K562 (cell line): ENCODE measurements around the gene PPP1R2C. TPM values are rescaled to one million over a fixed set of nuclear protein-coding genes. Genes with fewer than 3 reads are reported as not detected.

Experiments
- ATAC-seq: fragments of 200-7000 bp; cut with Tn5 transposase; 3 replicates; pipeline ENCODE4 v1.9.1; 2020; ENCODE audit warnings: moderate library complexity
- BruUV-seq: library from RNA; stranded (reverse); fragments of 400-500 nt; replicated peaks from 2 replicates; lab custom pipeline; 2021; lab: Mats Ljungman, UMichigan
- CTCF ChIA-PET: fragments of 300-600 bp; formaldehyde crosslinking; extraction: SDS; loops from one replicate; lab custom pipeline; 2021; ENCODE audit warnings: low intra/inter-chr PET ratio; lab: Yijun Ruan, JAX
- POLR2A ChIA-PET: fragments of 300-600, 350-650 bp; sonication (Branson Sonifier 250); formaldehyde crosslinking; extraction: SDS; loops from one replicate; lab custom pipeline; 2021; ENCODE audit warnings: antibody characterized with exemption, inconsistent platforms; lab: Yijun Ruan, JAX
- DNase-seq, 4 experiments: peaks; one replicate each; pipeline versions ENCODE4 v3.0.0 to v3.0.0-alpha.2; 2011 to 2018; ENCODE audit warnings: low spot score in 3 of 4, mixed read lengths in 3 of 4; ENCODE audit errors: extremely low read depth in 1 of 4
- FAIRE-seq: peaks from 2 replicates; lab custom pipeline; 2011; peaks lifted over from hg19 to GRCh38; lab: Jason Lieb, UNC
- H2AFZ ChIP-seq: 2 replicates; pipeline ENCODE4 v1.6.0; 2011; ENCODE audit warnings: low read depth, low read length, control low read depth, inconsistent platforms
- H3K27ac ChIP-seq: fragments of 200-600 bp; 3 replicates; pipeline ENCODE4 v1.8.0; 2011; ENCODE audit warnings: low read depth, mild to moderate bottlenecking, control low read depth, inconsistent platforms, low read length, moderate library complexity, mixed read lengths; ENCODE audit errors: extremely low read depth
- H3K27me3 ChIP-seq, 2 experiments: fragments of 300-600 bp in 1 of 2; 2 replicates in 1 of 2; 3 replicates in 1 of 2; pipeline versions ENCODE4 v1.6.0 to v1.8.0; 2011; ENCODE audit warnings: inconsistent platforms in 2 of 2, low read length in 2 of 2, mild to moderate bottlenecking in 1 of 2, mixed read lengths in 1 of 2, moderate library complexity in 1 of 2; ENCODE audit not compliant: control insufficient read depth in 2 of 2, insufficient read depth in 2 of 2
- H3K36me3 ChIP-seq: fragments of 300-600 bp; 3 replicates; pipeline ENCODE4 v1.8.0; 2011; ENCODE audit warnings: mild to moderate bottlenecking, low read length, inconsistent platforms; ENCODE audit not compliant: control insufficient read depth, insufficient read depth
- H3K4me1 ChIP-seq, 2 experiments: fragments of 200-600 bp in 1 of 2; replicated peaks in 1 of 2; 2 replicates in 1 of 2; 3 replicates in 1 of 2; pipeline versions ENCODE4 v1.5.1 to v1.8.0; 2011; ENCODE audit warnings: inconsistent platforms in 2 of 2, low read length in 2 of 2, mild to moderate bottlenecking in 1 of 2, mixed read lengths in 1 of 2, moderate library complexity in 1 of 2; ENCODE audit not compliant: control insufficient read depth in 2 of 2, insufficient read depth in 2 of 2
- H3K4me2 ChIP-seq: 2 replicates; pipeline ENCODE4 v1.6.1; 2011; ENCODE audit warnings: low read length, control low read depth, inconsistent platforms, mixed read lengths; ENCODE audit not compliant: insufficient read depth
- H3K4me3 ChIP-seq: fragments of 200-600 bp; sonication (generic), shearing (Covaris generic); 2 replicates; pipeline ENCODE4 v1.5.1; 2016; ENCODE audit warnings: control low read depth, inconsistent platforms
- H3K79me2 ChIP-seq: fragments of 200-600 bp; 3 replicates; pipeline ENCODE4 v1.8.0; 2011; ENCODE audit warnings: low read length, inconsistent platforms; ENCODE audit not compliant: control insufficient read depth, insufficient read depth
- H3K9ac ChIP-seq, 2 experiments: 2 replicates each; pipeline versions ENCODE4 v1.6.0 to v1.6.1; 2011; ENCODE audit warnings: low read depth in 2 of 2, low read length in 2 of 2, control low read depth in 1 of 2, inconsistent platforms in 1 of 2, mild to moderate bottlenecking in 1 of 2, mixed read lengths in 1 of 2; ENCODE audit not compliant: insufficient read depth in 1 of 2
- H3K9me1 ChIP-seq: one replicate; pipeline ENCODE4 v1.6.0; 2011; ENCODE audit warnings: inconsistent platforms, mild to moderate bottlenecking, low read length, moderate library complexity; ENCODE audit not compliant: control insufficient read depth, insufficient read depth
- H3K9me3 ChIP-seq: replicated peaks from 2 replicates; pipeline ENCODE4 v1.5.1; 2011; ENCODE audit warnings: low read depth, low read length, inconsistent platforms; ENCODE audit not compliant: control insufficient read depth, insufficient read depth
- H4K20me1 ChIP-seq: replicated peaks from 2 replicates; pipeline ENCODE4 v1.6.1; 2011; ENCODE audit warnings: low read length, inconsistent platforms, mixed read lengths; ENCODE audit not compliant: control insufficient read depth, insufficient read depth
- AFF4 ChIP-seq: sonication (generic); formaldehyde crosslinking; IDR thresholded peaks from 2 replicates; pipeline ENCODE4 v1.8.0; 2023; ENCODE audit warnings: mild to moderate bottlenecking, missing genetic modification reagents
- BACH1 ChIP-seq: fragments of 200-800 bp; sonication (Bioruptor generic); IDR thresholded peaks from 2 replicates; pipeline ENCODE4 v1.6.1; 2016; ENCODE audit warnings: missing genetic modification characterization, missing compliant biosample characterization
- BHLHE40 ChIP-seq: IDR thresholded peaks from 2 replicates; pipeline ENCODE4 v1.6.1; 2011; ENCODE audit warnings: low read length, improper control_type of control experiment
- CHD4 ChIP-seq: fragments of 200-600 bp; sonication (generic); IDR thresholded peaks from 3 replicates; pipeline ENCODE4 v1.6.1; 2012; ENCODE audit warnings: low read depth, mild to moderate bottlenecking, mixed read lengths, low read length, inconsistent platforms; ENCODE audit not compliant: insufficient read depth, insufficient replicate concordance, poor library complexity, severe bottlenecking
- CTBP1 ChIP-seq: fragments of 450-650 bp; IDR thresholded peaks from 2 replicates; pipeline ENCODE4 v1.6.1; 2016; ENCODE audit warnings: borderline replicate concordance
- DIDO1 ChIP-seq: fragments of 450-650 bp; IDR thresholded peaks from 2 replicates; pipeline ENCODE4 v1.6.1; 2016; ENCODE audit warnings: low read depth, missing biosample characterization, missing genetic modification characterization
- GTF2E2 ChIP-seq: fragments of 200-800 bp; sonication (Bioruptor generic); IDR thresholded peaks from 2 replicates; pipeline ENCODE4 v1.6.1; 2016; ENCODE audit warnings: missing genetic modification characterization, missing compliant biosample characterization
- JUN ChIP-seq, 2 experiments: sonication (generic) in 1 of 2; formaldehyde crosslinking in 1 of 2; IDR thresholded peaks; 2 replicates each; pipeline versions ENCODE4 v1.6.1 to v1.8.0; 2012 to 2022; ENCODE audit warnings: borderline replicate concordance in 2 of 2, mild to moderate bottlenecking in 2 of 2, improper control_type of control experiment in 1 of 2, low read depth in 1 of 2, low read length in 1 of 2, missing genetic modification reagents in 1 of 2
- SMAD4 ChIP-seq: fragments of 250-450 bp; sonication (Bioruptor Pico); conservative IDR thresholded peaks from 2 replicates; pipeline ENCODE4 v1.8.0; 2021; ENCODE audit warnings: inconsistent platforms, mild to moderate bottlenecking, moderate library complexity
- SRSF3 ChIP-seq: fragments of 200-400 bp; formaldehyde crosslinking; IDR thresholded peaks from 2 replicates; pipeline ENCODE4 v1.6.1; 2016; ENCODE audit warnings: mild to moderate bottlenecking, low read length, moderate library complexity; ENCODE audit not compliant: insufficient read depth
- TBL1XR1 ChIP-seq, 2 experiments: IDR thresholded peaks; 2 replicates each; pipeline ENCODE4 v1.6.1; 2012; ENCODE audit warnings: improper control_type of control experiment in 2 of 2, low read length in 2 of 2, mild to moderate bottlenecking in 1 of 2
- WGBS: fragments of 100-300 bp; shearing (Covaris generic); methylation state at CpG from one replicate; pipeline ENCODE4 v1.1.6; 2016; ENCODE audit warnings: low coverage, mixed read lengths; ENCODE audit not compliant: insufficient coverage; ENCODE audit errors: missing lambda C conversion rate; 5-methylcytosine and 5-hydroxymethylcytosine counted together
- in situ Hi-C: fragments of 300-500 bp; cut with MboI; formaldehyde crosslinking; loops from 4 replicates; pipeline ENCODE4 v1.15.0; 2018; ENCODE audit warnings: inconsistent platforms, mixed read lengths
- intact Hi-C: fragments of 100-400 bp; cut with micrococcal nuclease; formaldehyde crosslinking; loops from 2 replicates; pipeline ENCODE4 v1.14.2; 2022
- polyA plus RNA-seq, 8 experiments: library from polyadenylated mRNA; depleted of rRNA in 4 of 8; stranded (reverse) in 5 of 8; unstranded in 3 of 8; fragments of >200 nt; fragmentation: Nextera tagmentation in 2 of 8; fragmentation: Illumina TruSeq in 1 of 8; extraction: Ambion mirVana in 2 of 8; extraction: Trizol in 1 of 8; gene quantifications; 2 replicates each; pipeline versions ENCODE4 v1.2.1 to v1.2.3, GENCODE V29; 2011 to 2014; ENCODE audit warnings: inconsistent platforms in 1 of 8, missing spikeins in 1 of 8
- total RNA-seq, 7 experiments: library from RNA; depleted of rRNA in 6 of 7; stranded (reverse); fragments of >200 nt in 6 of 7; fragmentation: Illumina TruSeq in 2 of 7; extraction: Trizol in 2 of 7; gene quantifications; 2 replicates each; pipeline versions ENCODE4 v1.2.1 to v1.2.3, GENCODE V29; 2011 to 2021; ENCODE audit warnings: low replicate concordance in 1 of 7

The PPP1R2C gene
- total and polyA plus RNA-seq, 9 of the 15 experiments (the other 6 are each of a cell fraction or from before 2014, with no cell fraction given) = not detected

DNA sequence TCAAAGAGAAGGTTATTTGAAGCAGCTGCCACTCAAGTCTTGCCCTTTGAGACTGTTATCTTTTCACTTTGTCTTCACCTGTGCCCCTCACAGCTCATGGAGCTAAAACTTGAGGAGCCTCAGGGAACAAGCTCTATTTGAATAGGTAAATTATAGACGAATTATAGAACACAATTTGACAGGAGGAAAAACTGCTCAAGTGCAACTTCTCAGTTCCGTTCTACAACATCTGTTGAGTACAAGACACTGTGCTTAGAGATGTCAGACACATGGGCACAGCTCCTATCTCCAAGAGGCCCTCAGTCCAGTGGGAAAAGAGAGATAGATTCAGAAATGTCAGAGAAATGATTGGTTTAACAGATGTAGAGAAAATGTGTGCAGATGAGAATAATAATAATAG is 5.1 kb downstream of the PPP1R2C start:
- no peaks in the 10 kb centered on the region for H3K79me2 ChIP-seq
- H3K9me3 ChIP-seq = no peaks in the 10 kb centered on the region
- CTCF ChIA-PET = no interaction called here
- no peak overlapping the region for H3K4me2 ChIP-seq
- intact Hi-C loops = no loop called here
- H2AFZ ChIP-seq = no peak overlapping the region
- no peak for DNase-seq
- no peaks in the 10 kb centered on the region for H3K36me3 ChIP-seq
- H3K27ac ChIP-seq = no peak overlapping the region
- POLR2A ChIA-PET = no interaction called here
- no peak overlapping the region for H3K9ac ChIP-seq
- H3K4me1 ChIP-seq = no peaks in the 10 kb centered on the region
- WGBS = 0% methylated on average over 2 of the region's 2 CpGs
- no peaks in the 10 kb centered on the region for H3K27me3 ChIP-seq
- no TSS peak for BruUV-seq
- TF ChIP-seq TBL1XR1 (IDR thresholded peaks at IDR 0.05; ENCODE audit: low read length in 2 of 2) (no peak), JUN (IDR thresholded peaks at IDR 0.05; ENCODE audit: borderline replicate concordance, low read depth, low read length) (no peak), JUN (CRISPR knock-in tag; IDR thresholded peaks at IDR 0.05; ENCODE audit: borderline replicate concordance) (no peak)
- no peak overlapping the region for H3K4me3 ChIP-seq
- no peaks in the 10 kb centered on the region for H4K20me1 ChIP-seq
- no peak for FAIRE-seq
- in situ Hi-C loops = no loop called here
- no peaks in the 10 kb centered on the region for H3K9me1 ChIP-seq
- no peak for ATAC-seq

DNA sequence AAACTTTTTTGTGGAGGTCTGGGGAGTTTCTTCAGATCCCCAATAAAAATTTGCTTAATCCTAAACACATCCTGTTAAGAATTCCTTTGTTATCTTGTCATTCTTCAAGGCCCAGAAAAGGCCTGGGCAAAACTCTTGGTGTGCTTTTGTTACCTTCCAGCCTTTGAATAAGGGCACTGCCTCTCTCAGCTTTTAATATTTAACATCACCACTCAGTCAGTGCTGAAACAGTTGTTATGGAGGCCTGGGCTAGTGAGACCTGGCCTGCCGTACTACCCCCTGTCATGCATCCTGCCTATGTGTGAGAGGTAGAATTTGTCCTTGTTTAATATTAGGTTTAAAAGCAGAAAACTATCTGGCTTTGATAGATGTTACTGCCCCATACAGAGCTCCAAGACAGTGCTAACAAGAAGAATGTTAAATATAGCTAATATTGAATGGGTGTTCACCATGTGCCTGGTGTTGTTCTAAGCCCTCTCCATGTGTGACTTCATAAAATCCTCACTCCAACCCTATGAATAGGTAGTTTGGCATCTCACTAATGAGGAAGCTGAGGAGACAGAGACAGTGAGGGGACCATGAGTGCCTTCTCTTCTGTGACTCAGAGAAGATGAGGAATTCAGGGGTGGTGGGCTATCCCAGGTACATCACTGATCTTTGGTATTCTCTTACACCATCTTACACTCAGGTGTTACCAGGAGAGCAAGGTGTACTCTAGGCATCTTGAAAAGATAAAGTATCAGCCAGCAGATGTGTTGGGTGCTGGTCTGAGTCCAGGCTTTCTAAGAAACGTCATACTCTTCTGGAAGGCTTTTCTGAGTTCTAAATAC is 6.2 kb downstream of the PPP1R2C start:
- FAIRE-seq (no peak), DNase-seq (no peak), ATAC-seq (no peak)
- ChIA-PET POLR2A (no interaction called here), CTCF (no interaction called here)
- intact Hi-C loops = no loop called here
- Histone ChIP-seq H3K9me1 (no peaks in the 10 kb centered on the region), H3K9ac (no peak overlapping the region), H2AFZ (no peak overlapping the region), H4K20me1 (no peaks in the 10 kb centered on the region), H3K36me3 (no peaks in the 10 kb centered on the region), H3K27ac (no peak overlapping the region), H3K27me3 (no peaks in the 10 kb centered on the region), H3K4me3 (no peak overlapping the region), H3K4me2 (no peak overlapping the region), H3K9me3 (no peaks in the 10 kb centered on the region), H3K4me1 (no peaks in the 10 kb centered on the region), H3K79me2 (no peaks in the 10 kb centered on the region)
- in situ Hi-C loops = no loop called here
- 0% methylated on average over 1 of the region's 2 CpGs for WGBS
- no TSS peak for BruUV-seq
- TF ChIP-seq CTBP1 (no peak), SMAD4 (CRISPR knock-in tag) (no peak), CHD4 (no peak), SRSF3 (no peak), DIDO1 (tag) (no peak), BACH1 (no peak), GTF2E2 (tag) (no peak), BHLHE40 (no peak), AFF4 (CRISPR knock-in tag) (no peak)
